Vagina (tissue), 2 donors: ENCODE data around the gene RAB21. TPM values are rescaled to one million over a fixed set of nuclear protein-coding genes. Genes with fewer than 3 reads are reported as not detected.

Experiments used
- DNase-seq, 2 donors: peaks; one replicate each; pipeline ENCODE4 v3.0.0-alpha.2; 2017; ENCODE audit errors: extremely low spot score in 2 of 2
- H3K27ac ChIP-seq: fragments of 200-600 bp; sonication (generic); one replicate; pipeline ENCODE4 v1.5.1; 2019
- H3K27me3 ChIP-seq: fragments of 200-600 bp; sonication (generic); one replicate; pipeline ENCODE4 v1.5.1; 2019
- H3K36me3 ChIP-seq, 2 donors: fragments of 200-600 bp; sonication (generic); one replicate each; pipeline ENCODE4 v1.5.1; 2017 to 2019
- H3K4me1 ChIP-seq: fragments of 200-600 bp; sonication (generic); one replicate; pipeline ENCODE4 v1.5.1; 2019
- H3K4me3 ChIP-seq, 2 donors: fragments of 200-600 bp; sonication (generic); 1 replicate in 1 of 2; 2 replicates in 1 of 2; pipeline ENCODE4 v1.5.1; 2016 to 2019
- H3K9me3 ChIP-seq: fragments of 200-600 bp; sonication (generic); one replicate; pipeline ENCODE4 v1.5.1; 2019
- POLR2A ChIP-seq, 2 donors: fragments of 450-650 bp; IDR thresholded peaks; one replicate each; pipeline ENCODE4 v1.6.1; 2017; ENCODE audit warnings: antibody characterized with exemption in 2 of 2, mild to moderate bottlenecking in 2 of 2, moderate library complexity in 2 of 2
- POLR2AphosphoS5 ChIP-seq, 2 donors: sonication (generic); formaldehyde crosslinking; IDR thresholded peaks; one replicate each; pipeline ENCODE4 v1.9.0; 2017; ENCODE audit warnings: antibody characterized with exemption in 2 of 2, mild to moderate bottlenecking in 2 of 2, low read depth in 1 of 2; ENCODE audit not compliant: insufficient read depth in 1 of 2
- intact Hi-C: fragments of 100-400 bp; cut with DNase I; formaldehyde crosslinking; loops from one replicate; pipeline ENCODE4 v1.15.1; 2023
- total RNA-seq: library from RNA; depleted of rRNA; stranded (reverse); fragments of >200 nt; gene quantifications from one replicate; pipeline ENCODE4 v1.2.3, GENCODE V29; 2016
- TF ChIP-seq, protein P1 (sequence below), 3 experiments: fragments of 450-650 bp in 2 of 3; fragments of 200-600 bp in 1 of 3; sonication (generic) in 1 of 3; IDR thresholded peaks; one replicate each; pipeline ENCODE4 v1.5.1; 2017 to 2019; ENCODE audit warnings: antibody characterized with exemption in 3 of 3, mild to moderate bottlenecking in 2 of 3, moderate library complexity in 2 of 3

RAB21 gene
- total RNA-seq, 1 donor from 2014 or later, result 21.1 TPM

GRCh38 chr12:71786829-71787228 lies 32.2 kb downstream of the RAB21 start:
- no peaks in the 10 kb centered on the region for H3K4me1 ChIP-seq
- intact Hi-C loops, result no loop called here
- H3K27ac ChIP-seq, result no peak overlapping the region
- TF ChIP-seq POLR2A (IDR thresholded peaks at IDR 0.05) (no peak), POLR2AphosphoS5 (IDR thresholded peaks at IDR 0.05; ENCODE audit: insufficient read depth in 1 of 2, low read depth in 1 of 2) (no peak)
- TF ChIP-seq, protein P1, sequence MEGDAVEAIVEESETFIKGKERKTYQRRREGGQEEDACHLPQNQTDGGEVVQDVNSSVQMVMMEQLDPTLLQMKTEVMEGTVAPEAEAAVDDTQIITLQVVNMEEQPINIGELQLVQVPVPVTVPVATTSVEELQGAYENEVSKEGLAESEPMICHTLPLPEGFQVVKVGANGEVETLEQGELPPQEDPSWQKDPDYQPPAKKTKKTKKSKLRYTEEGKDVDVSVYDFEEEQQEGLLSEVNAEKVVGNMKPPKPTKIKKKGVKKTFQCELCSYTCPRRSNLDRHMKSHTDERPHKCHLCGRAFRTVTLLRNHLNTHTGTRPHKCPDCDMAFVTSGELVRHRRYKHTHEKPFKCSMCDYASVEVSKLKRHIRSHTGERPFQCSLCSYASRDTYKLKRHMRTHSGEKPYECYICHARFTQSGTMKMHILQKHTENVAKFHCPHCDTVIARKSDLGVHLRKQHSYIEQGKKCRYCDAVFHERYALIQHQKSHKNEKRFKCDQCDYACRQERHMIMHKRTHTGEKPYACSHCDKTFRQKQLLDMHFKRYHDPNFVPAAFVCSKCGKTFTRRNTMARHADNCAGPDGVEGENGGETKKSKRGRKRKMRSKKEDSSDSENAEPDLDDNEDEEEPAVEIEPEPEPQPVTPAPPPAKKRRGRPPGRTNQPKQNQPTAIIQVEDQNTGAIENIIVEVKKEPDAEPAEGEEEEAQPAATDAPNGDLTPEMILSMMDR (IDR thresholded peaks at IDR 0.05), result no peak
- DNase-seq, result no peak
- no peak overlapping the region for H3K4me3 ChIP-seq
- peaks cover 0 to 18% of the 10 kb centered on the region in 2 donors for H3K36me3 ChIP-seq
- H3K9me3 ChIP-seq, result no peaks in the 10 kb centered on the region
- no peaks in the 10 kb centered on the region for H3K27me3 ChIP-seq

GRCh38 chr12:71787580-71787979 lies 32.9 kb downstream of the RAB21 start:
- intact Hi-C loops, result no loop called here
- Histone ChIP-seq H3K36me3 (peaks cover 0 to 18% of the 10 kb centered on the region in 2 donors), H3K4me1 (no peaks in the 10 kb centered on the region), H3K4me3 (no peak overlapping the region), H3K27me3 (no peaks in the 10 kb centered on the region), H3K9me3 (no peaks in the 10 kb centered on the region), H3K27ac (no peak overlapping the region)
- TF ChIP-seq, protein P1 (IDR thresholded peaks at IDR 0.05), result no peak
- TF ChIP-seq POLR2AphosphoS5 (IDR thresholded peaks at IDR 0.05; ENCODE audit: insufficient read depth in 1 of 2, low read depth in 1 of 2) (no peak), POLR2A (IDR thresholded peaks at IDR 0.05) (no peak)
- DNase-seq, result no peak

DNA sequence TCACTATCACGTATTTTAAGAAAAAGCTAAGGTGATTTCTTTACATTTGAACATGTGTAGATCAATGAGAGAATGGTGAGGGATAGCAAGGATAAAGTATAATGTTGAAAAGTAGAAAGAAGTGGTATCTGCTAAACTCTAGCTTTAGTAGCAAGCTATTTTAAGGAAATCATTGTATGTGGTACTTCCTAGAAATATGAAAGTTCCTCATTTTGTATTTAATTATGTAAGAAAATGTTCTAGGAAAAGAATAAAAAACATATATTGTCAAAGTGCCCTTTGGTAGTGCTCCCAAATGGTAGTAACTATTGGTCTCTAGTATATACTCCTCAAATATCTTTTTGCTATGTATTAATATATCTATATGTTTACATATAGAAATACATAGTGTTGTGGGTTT lies 35.7 kb downstream of the RAB21 start:
- TF ChIP-seq POLR2AphosphoS5 (IDR thresholded peaks at IDR 0.05; ENCODE audit: insufficient read depth in 1 of 2, low read depth in 1 of 2) (no peak), POLR2A (IDR thresholded peaks at IDR 0.05) (no peak)
- TF ChIP-seq, protein P1 (IDR thresholded peaks at IDR 0.05), result no peak
- H3K36me3 ChIP-seq, result peaks cover 0 to 11% of the 10 kb centered on the region in 2 donors

GRCh38 chr12:71791473-71792150 lies 36.9 kb downstream of the RAB21 start:
- H3K27ac ChIP-seq, result no peak overlapping the region
- TF ChIP-seq POLR2A (IDR thresholded peaks at IDR 0.05) (no peak), POLR2AphosphoS5 (IDR thresholded peaks at IDR 0.05; ENCODE audit: insufficient read depth in 1 of 2, low read depth in 1 of 2) (no peak)
- TF ChIP-seq, protein P1 (IDR thresholded peaks at IDR 0.05), result no peak
- intact Hi-C loops, result no loop called here

More for the DNA sequence above, 35.7 kb downstream of the RAB21 start:
- no peak for DNase-seq
- H3K4me3 ChIP-seq, result no peak overlapping the region
- H3K9me3 ChIP-seq, result no peaks in the 10 kb centered on the region
- H3K27me3 ChIP-seq, result no peaks in the 10 kb centered on the region
- H3K27ac ChIP-seq, result no peak overlapping the region
- no peaks in the 10 kb centered on the region for H3K4me1 ChIP-seq
- intact Hi-C loops, result no loop called here

DNA sequence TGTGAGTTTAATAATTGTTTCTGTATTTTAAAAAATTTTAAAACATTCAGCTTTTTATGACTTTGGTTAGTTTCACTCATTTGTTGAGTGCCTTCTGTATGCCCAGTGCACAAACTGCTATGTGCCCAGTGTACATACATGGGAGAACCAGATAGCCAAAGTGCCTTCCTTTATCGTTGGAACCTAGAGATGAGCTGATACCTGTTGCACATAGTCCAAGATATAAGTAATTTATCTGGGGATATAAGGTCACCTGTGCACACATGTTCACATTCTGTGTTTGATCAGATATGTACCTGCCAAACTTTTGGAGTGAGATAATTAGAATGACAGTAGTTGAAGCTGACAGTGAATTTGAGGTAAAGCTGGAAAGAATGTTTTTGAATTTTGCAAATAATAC lies 37.9 kb downstream of the RAB21 start:
- no peaks in the 10 kb centered on the region for H3K27me3 ChIP-seq
- no peaks in the 10 kb centered on the region for H3K36me3 ChIP-seq
- H3K27ac ChIP-seq, result no peak overlapping the region
- intact Hi-C loops, result no loop called here
- no peak overlapping the region for H3K4me3 ChIP-seq
- no peaks in the 10 kb centered on the region for H3K9me3 ChIP-seq
- no peaks in the 10 kb centered on the region for H3K4me1 ChIP-seq
- no peak for DNase-seq
- TF ChIP-seq POLR2A (IDR thresholded peaks at IDR 0.05), result no peak
- no peak for TF ChIP-seq POLR2AphosphoS5 (IDR thresholded peaks at IDR 0.05; ENCODE audit: insufficient read depth in 1 of 2, low read depth in 1 of 2)

More at GRCh38 chr12:71791473-71792150, 36.9 kb downstream of the RAB21 start:
- no peak for DNase-seq
- Histone ChIP-seq H3K4me3 (no peak overlapping the region), H3K9me3 (no peaks in the 10 kb centered on the region), H3K36me3 (peaks cover 0 to 4% of the 10 kb centered on the region in 2 donors), H3K4me1 (no peaks in the 10 kb centered on the region), H3K27me3 (no peaks in the 10 kb centered on the region)
